ENCODE results near the gene UBE2Q1.
A peak's percentile ranks its signal among the peaks of the same experiment; 100 is the strongest.

Gene UBE2Q1

GRCh38 chr1:154557939-154558719, at the start of gene UBE2Q1:
Gene UBE2Q1 (minus strand): TSS chr1:154558662. CDS start chr1:154558553, 109 bp downstream.
- Histone ChIP-seq H3K4me1 (peaks cover 17% of the 10 kb centered on the region), H3K9me3 (no peaks in the 10 kb centered on the region), H3K4me3 (peak within 1 kb of the TSS; percentile 68), H3K36me3 (replicated peaks) (peaks cover 30% of the 10 kb centered on the region), H3K27me3 (ENCODE audit: low read depth) (no peaks in the 10 kb centered on the region)
- in situ Hi-C loops (cut with MboI; ENCODE audit: low sequenced_read_pairs), result no loop called here
- DNase-seq (ENCODE audit: low spot score in 2 of 2), result peak in 1 of 2 experiments; percentile 42

- in situ Hi-C loops (cut with MboI; ENCODE audit: low sequenced_read_pairs), result no loop called here
- Histone ChIP-seq H3K9me3 (no peaks in the 10 kb centered on the region), H3K27me3 (ENCODE audit: low read depth) (no peaks in the 10 kb centered on the region), H3K36me3 (replicated peaks) (no peaks in the 10 kb centered on the region; the same call in none of the 2 replicates), H3K4me3 (peak within 1 kb of the TSS; percentile 47), H3K4me1 (peaks cover 28% of the 10 kb centered on the region)
- peak; percentile 78 to 89 for DNase-seq (ENCODE audit: low spot score in 2 of 2)
These were observed 49.3 kb upstream of the UBE2Q1 start, which contains the start of gene ADAR for GRCh38 chr1:154607609-154608396. Gene ADAR (minus strand): TSS chr1:154608186. CDS start chr1:154608006, 180 bp downstream.

GRCh38 chr1:154607106-154607608, 48.7 kb upstream of the UBE2Q1 start:
- H3K27me3 ChIP-seq (ENCODE audit: low read depth), result no peaks in the 10 kb centered on the region
- peaks cover 28% of the 10 kb centered on the region for H3K4me1 ChIP-seq
- H3K9me3 ChIP-seq, result no peaks in the 10 kb centered on the region
- DNase-seq (ENCODE audit: low spot score in 2 of 2), result no peak
- in situ Hi-C loops (cut with MboI; ENCODE audit: low sequenced_read_pairs), result no loop called here
- H3K36me3 ChIP-seq (replicated peaks), result peaks cover 3% of the 10 kb centered on the region
- H3K4me3 ChIP-seq, result peak overlapping the region; percentile 47

- in situ Hi-C loops (cut with MboI; ENCODE audit: low sequenced_read_pairs), result no loop called here
- Histone ChIP-seq H3K9me3 (no peaks in the 10 kb centered on the region), H3K27me3 (ENCODE audit: low read depth) (no peaks in the 10 kb centered on the region), H3K4me3 (no peak overlapping the region), H3K4me1 (peaks cover 18% of the 10 kb centered on the region), H3K36me3 (replicated peaks) (peaks cover 19% of the 10 kb centered on the region)
- no peak for DNase-seq (ENCODE audit: low spot score in 2 of 2)
These were observed 47.1 kb upstream of the UBE2Q1 start for GRCh38 chr1:154605534-154605933.

GRCh38 chr1:154603317-154603716, 44.9 kb upstream of the UBE2Q1 start:
- in situ Hi-C loops (cut with MboI; ENCODE audit: low sequenced_read_pairs), result no loop called here
- Histone ChIP-seq H3K36me3 (replicated peaks) (peaks cover 30% of the 10 kb centered on the region), H3K4me3 (no peak overlapping the region), H3K4me1 (peaks cover 22% of the 10 kb centered on the region), H3K9me3 (no peaks in the 10 kb centered on the region), H3K27me3 (ENCODE audit: low read depth) (no peaks in the 10 kb centered on the region)
- no peak for DNase-seq (ENCODE audit: low spot score in 2 of 2)

- Histone ChIP-seq H3K9me3 (no peaks in the 10 kb centered on the region), H3K4me1 (peaks cover 13% of the 10 kb centered on the region), H3K36me3 (replicated peaks) (peaks cover 64% of the 10 kb centered on the region), H3K27me3 (ENCODE audit: low read depth) (no peaks in the 10 kb centered on the region), H3K4me3 (no peak overlapping the region)
- in situ Hi-C loops (cut with MboI; ENCODE audit: low sequenced_read_pairs), result no loop called here
- DNase-seq (ENCODE audit: low spot score in 2 of 2), result no peak
These were observed 41.2 kb upstream of the UBE2Q1 start for GRCh38 chr1:154599658-154600057.

- Histone ChIP-seq H3K36me3 (replicated peaks) (peaks cover 70% of the 10 kb centered on the region), H3K4me3 (no peak overlapping the region), H3K4me1 (peaks cover 13% of the 10 kb centered on the region), H3K9me3 (no peaks in the 10 kb centered on the region), H3K27me3 (ENCODE audit: low read depth) (no peaks in the 10 kb centered on the region)
- in situ Hi-C loops (cut with MboI; ENCODE audit: low sequenced_read_pairs), result no loop called here
- peak in 1 of 2 experiments; percentile 43 for DNase-seq (ENCODE audit: low spot score in 2 of 2)
These were observed 40.6 kb upstream of the UBE2Q1 start for GRCh38 chr1:154598871-154599635.

- in situ Hi-C loops (cut with MboI; ENCODE audit: low sequenced_read_pairs), result no loop called here
- peaks cover 13% of the 10 kb centered on the region for H3K4me1 ChIP-seq
- H3K36me3 ChIP-seq (replicated peaks), result peaks cover 80% of the 10 kb centered on the region
- H3K9me3 ChIP-seq, result no peaks in the 10 kb centered on the region
- no peak for DNase-seq (ENCODE audit: low spot score in 2 of 2)
- no peak overlapping the region for H3K4me3 ChIP-seq
- no peaks in the 10 kb centered on the region for H3K27me3 ChIP-seq (ENCODE audit: low read depth)
These were observed 37.2 kb upstream of the UBE2Q1 start for GRCh38 chr1:154595621-154596020.

GRCh38 chr1:154594811-154595210, 36.3 kb upstream of the UBE2Q1 start:
- Histone ChIP-seq H3K4me3 (no peak overlapping the region), H3K4me1 (peaks cover 10% of the 10 kb centered on the region), H3K27me3 (ENCODE audit: low read depth) (no peaks in the 10 kb centered on the region), H3K36me3 (replicated peaks) (peaks cover 85% of the 10 kb centered on the region), H3K9me3 (no peaks in the 10 kb centered on the region)
- in situ Hi-C loops (cut with MboI; ENCODE audit: low sequenced_read_pairs), result no loop called here
- no peak for DNase-seq (ENCODE audit: low spot score in 2 of 2)

GRCh38 chr1:154593390-154593789, 34.9 kb upstream of the UBE2Q1 start:
- no peaks in the 10 kb centered on the region for H3K4me1 ChIP-seq
- no peak overlapping the region for H3K4me3 ChIP-seq
- in situ Hi-C loops (cut with MboI; ENCODE audit: low sequenced_read_pairs), result no loop called here
- H3K27me3 ChIP-seq (ENCODE audit: low read depth), result no peaks in the 10 kb centered on the region
- DNase-seq (ENCODE audit: low spot score in 2 of 2), result no peak
- no peaks in the 10 kb centered on the region for H3K9me3 ChIP-seq
- H3K36me3 ChIP-seq (replicated peaks), result peaks cover 92% of the 10 kb centered on the region

- Histone ChIP-seq H3K4me1 (no peaks in the 10 kb centered on the region), H3K36me3 (replicated peaks) (peaks cover 92% of the 10 kb centered on the region), H3K27me3 (ENCODE audit: low read depth) (no peaks in the 10 kb centered on the region), H3K9me3 (no peaks in the 10 kb centered on the region), H3K4me3 (no peak overlapping the region)
- in situ Hi-C loops (cut with MboI; ENCODE audit: low sequenced_read_pairs), result no loop called here
- DNase-seq (ENCODE audit: low spot score in 2 of 2), result no peak
These were observed 32.7 kb upstream of the UBE2Q1 start for GRCh38 chr1:154591206-154591605.

- Histone ChIP-seq H3K4me3 (no peak overlapping the region), H3K36me3 (replicated peaks) (peaks cover 92% of the 10 kb centered on the region), H3K27me3 (ENCODE audit: low read depth) (no peaks in the 10 kb centered on the region), H3K4me1 (no peaks in the 10 kb centered on the region), H3K9me3 (no peaks in the 10 kb centered on the region)
- DNase-seq (ENCODE audit: low spot score in 2 of 2), result no peak
- in situ Hi-C loops (cut with MboI; ENCODE audit: low sequenced_read_pairs), result no loop called here
These were observed 32.3 kb upstream of the UBE2Q1 start for GRCh38 chr1:154590756-154591155.

GRCh38 chr1:154589780-154590179, 31.3 kb upstream of the UBE2Q1 start:
- H3K27me3 ChIP-seq (ENCODE audit: low read depth), result no peaks in the 10 kb centered on the region
- no peaks in the 10 kb centered on the region for H3K9me3 ChIP-seq
- H3K36me3 ChIP-seq (replicated peaks), result peaks cover 94% of the 10 kb centered on the region
- H3K4me1 ChIP-seq, result no peaks in the 10 kb centered on the region
- H3K4me3 ChIP-seq, result no peak overlapping the region
- in situ Hi-C loops (cut with MboI; ENCODE audit: low sequenced_read_pairs), result no loop called here
- no peak for DNase-seq (ENCODE audit: low spot score in 2 of 2)
